Thyroid gland (tissue), 4 donors: ENCODE results near the gene EGFR. TPM values are rescaled to one million over a fixed set of nuclear protein-coding genes. Genes with fewer than 3 reads are reported as not detected.

ENCODE experiments used
- DNase-seq, 2 donors: peaks; one replicate each; pipeline ENCODE4 v3.0.0-alpha.2; 2019
- H3K27ac ChIP-seq, 3 donors: fragments of 200-600 bp; sonication (generic); 1 replicate in 2 of 3; 2 replicates in 1 of 3; pipeline ENCODE4 v1.5.1; 2016 to 2019; ENCODE audit warnings: mild to moderate bottlenecking in 1 of 3, moderate library complexity in 1 of 3
- H3K27me3 ChIP-seq: fragments of 200-600 bp; sonication (generic); one replicate; pipeline ENCODE4 v1.5.1; 2019
- H3K36me3 ChIP-seq, 2 donors: fragments of 200-600 bp; sonication (generic); one replicate each; pipeline ENCODE4 v1.5.1; 2016 to 2019
- H3K4me1 ChIP-seq, 2 donors: fragments of 200-600 bp; sonication (generic); one replicate each; pipeline ENCODE4 v1.5.1; 2017 to 2019
- H3K4me3 ChIP-seq, 3 donors: fragments of 200-600 bp; sonication (generic); replicated peaks in 1 of 3; 1 replicate in 2 of 3; 2 replicates in 1 of 3; pipeline ENCODE4 v1.5.1; 2016; ENCODE audit warnings: mild to moderate bottlenecking in 1 of 3
- H3K9me3 ChIP-seq: fragments of 200-600 bp; sonication (generic); one replicate; pipeline ENCODE4 v1.5.1; 2017
- POLR2A ChIP-seq, 2 donors: fragments of 450-650 bp; IDR thresholded peaks; one replicate each; pipeline ENCODE4 v1.6.1; 2017; ENCODE audit warnings: antibody characterized with exemption in 2 of 2, mild to moderate bottlenecking in 2 of 2, moderate library complexity in 1 of 2
- WGBS, 2 donors: methylation state at CpG; one replicate each; pipeline ENCODE4 v1.1.5; 2017; 5-methylcytosine and 5-hydroxymethylcytosine counted together
- intact Hi-C: fragments of 100-400 bp; cut with DNase I; formaldehyde crosslinking; loops from one replicate; pipeline ENCODE4 v1.15.1; 2023
- total RNA-seq, 4 donors: library from RNA; depleted of rRNA; stranded (reverse); fragments of >200 nt; gene quantifications; one replicate each; pipeline ENCODE4 v1.2.3, GENCODE V29; 2016
- TF ChIP-seq, protein P1 (sequence below), 6 experiments: fragments of 200-600 bp in 3 of 6; fragments of 450-650 bp in 3 of 6; sonication (generic) in 3 of 6; IDR thresholded peaks; one replicate each; pipeline ENCODE4 v1.5.1; 2016 to 2019; ENCODE audit warnings: antibody characterized with exemption in 6 of 6, mild to moderate bottlenecking in 2 of 6, inconsistent platforms in 1 of 6, moderate library complexity in 1 of 6

Gene EGFR
- total RNA-seq, 4 donors from 2014 or later = 57.5 to 96.2 (median 84.7) TPM

DNA sequence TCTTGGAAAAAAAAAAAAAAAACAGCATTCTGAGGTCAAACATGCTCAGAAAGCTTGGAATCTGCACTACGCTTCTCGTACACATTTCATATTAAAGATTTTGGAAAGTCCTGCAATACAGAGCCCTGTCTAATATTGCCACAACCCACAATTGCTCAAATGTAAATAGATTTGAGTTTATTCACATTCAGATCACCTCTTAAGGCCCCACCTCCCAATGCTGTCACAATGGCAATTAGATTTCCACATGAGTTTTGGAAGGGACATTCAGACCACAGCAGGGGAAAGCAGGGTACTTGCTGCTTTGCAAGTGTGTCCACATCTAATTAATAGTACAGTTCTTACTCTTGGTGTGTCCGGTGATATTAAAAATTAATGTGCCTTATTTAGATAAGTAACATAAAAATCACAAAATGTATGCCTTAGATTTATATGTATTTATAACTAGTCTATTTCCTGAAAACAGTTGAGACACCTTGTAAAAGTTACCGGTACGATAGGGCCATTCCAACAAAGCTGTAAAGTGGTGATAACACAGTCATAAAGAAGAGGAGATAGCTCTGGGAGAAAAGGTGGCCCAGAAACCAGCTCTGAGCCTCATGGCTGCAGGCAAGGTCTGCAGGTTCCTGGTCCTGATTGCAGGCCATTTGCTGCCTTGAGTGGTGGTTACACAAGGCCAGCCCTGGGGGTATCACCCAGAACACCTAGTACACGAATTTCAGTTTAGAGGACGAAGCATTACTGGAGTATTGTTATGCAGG, 27.9 kb downstream of the EGFR start:
- TF ChIP-seq POLR2A (IDR thresholded peaks at IDR 0.05) = no peak
- TF ChIP-seq, protein P1, sequence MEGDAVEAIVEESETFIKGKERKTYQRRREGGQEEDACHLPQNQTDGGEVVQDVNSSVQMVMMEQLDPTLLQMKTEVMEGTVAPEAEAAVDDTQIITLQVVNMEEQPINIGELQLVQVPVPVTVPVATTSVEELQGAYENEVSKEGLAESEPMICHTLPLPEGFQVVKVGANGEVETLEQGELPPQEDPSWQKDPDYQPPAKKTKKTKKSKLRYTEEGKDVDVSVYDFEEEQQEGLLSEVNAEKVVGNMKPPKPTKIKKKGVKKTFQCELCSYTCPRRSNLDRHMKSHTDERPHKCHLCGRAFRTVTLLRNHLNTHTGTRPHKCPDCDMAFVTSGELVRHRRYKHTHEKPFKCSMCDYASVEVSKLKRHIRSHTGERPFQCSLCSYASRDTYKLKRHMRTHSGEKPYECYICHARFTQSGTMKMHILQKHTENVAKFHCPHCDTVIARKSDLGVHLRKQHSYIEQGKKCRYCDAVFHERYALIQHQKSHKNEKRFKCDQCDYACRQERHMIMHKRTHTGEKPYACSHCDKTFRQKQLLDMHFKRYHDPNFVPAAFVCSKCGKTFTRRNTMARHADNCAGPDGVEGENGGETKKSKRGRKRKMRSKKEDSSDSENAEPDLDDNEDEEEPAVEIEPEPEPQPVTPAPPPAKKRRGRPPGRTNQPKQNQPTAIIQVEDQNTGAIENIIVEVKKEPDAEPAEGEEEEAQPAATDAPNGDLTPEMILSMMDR (IDR thresholded peaks at IDR 0.05) = no peak
- WGBS, 2 donors = 93 to 95% methylated on average over 7 of the region's 7 CpGs
- Histone ChIP-seq H3K27ac (no peak overlapping the region), H3K4me3 (no peak overlapping the region), H3K9me3 (no peaks in the 10 kb centered on the region), H3K4me1 (peaks cover 32 to 33% of the 10 kb centered on the region in 2 donors), H3K36me3 (no peaks in the 10 kb centered on the region), H3K27me3 (no peaks in the 10 kb centered on the region)
- DNase-seq = no peak
- intact Hi-C loops = no loop called here

DNA sequence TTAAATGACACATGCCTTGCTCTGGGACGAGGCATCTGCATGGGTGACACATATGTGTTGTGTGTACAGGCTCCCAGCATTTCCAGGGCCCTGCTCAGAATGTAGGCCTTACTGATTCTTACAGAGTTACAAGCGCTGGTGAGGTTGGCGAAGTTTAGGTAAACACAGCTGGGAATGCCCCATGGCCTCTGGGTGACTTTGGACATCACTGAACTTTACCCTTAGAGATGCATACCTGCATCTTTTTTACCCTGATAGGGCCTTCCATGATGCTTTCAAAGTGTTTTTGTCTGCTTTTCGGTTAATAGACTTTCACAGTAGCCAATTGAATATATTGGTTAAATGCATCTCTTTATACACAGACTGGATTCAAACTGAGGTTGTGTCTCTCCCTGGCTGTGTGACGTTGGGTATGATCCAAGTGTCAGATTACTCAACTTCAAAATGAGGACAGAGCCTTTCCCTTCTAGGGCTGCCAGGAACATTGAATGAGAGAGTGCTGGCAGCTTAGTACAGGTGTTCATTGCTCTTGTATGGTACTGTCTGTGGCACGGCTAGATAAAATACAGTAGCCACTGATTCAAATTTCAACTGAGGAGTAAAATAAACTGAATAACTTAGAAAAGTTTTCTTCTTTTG, 29.5 kb downstream of the EGFR start:
- peak; percentile 41 to 56 for DNase-seq
- Histone ChIP-seq H3K36me3 (no peaks in the 10 kb centered on the region), H3K9me3 (no peaks in the 10 kb centered on the region), H3K27ac (no peak overlapping the region), H3K4me3 (no peak overlapping the region), H3K27me3 (no peaks in the 10 kb centered on the region), H3K4me1 (peaks cover 26 to 30% of the 10 kb centered on the region in 2 donors)
- WGBS, 2 donors = 65 to 66% methylated on average over 6 of the region's 6 CpGs
- intact Hi-C loops = no loop called here
- TF ChIP-seq POLR2A (IDR thresholded peaks at IDR 0.05) = no peak
- TF ChIP-seq, protein P1 (IDR thresholded peaks at IDR 0.05) = no peak

DNA sequence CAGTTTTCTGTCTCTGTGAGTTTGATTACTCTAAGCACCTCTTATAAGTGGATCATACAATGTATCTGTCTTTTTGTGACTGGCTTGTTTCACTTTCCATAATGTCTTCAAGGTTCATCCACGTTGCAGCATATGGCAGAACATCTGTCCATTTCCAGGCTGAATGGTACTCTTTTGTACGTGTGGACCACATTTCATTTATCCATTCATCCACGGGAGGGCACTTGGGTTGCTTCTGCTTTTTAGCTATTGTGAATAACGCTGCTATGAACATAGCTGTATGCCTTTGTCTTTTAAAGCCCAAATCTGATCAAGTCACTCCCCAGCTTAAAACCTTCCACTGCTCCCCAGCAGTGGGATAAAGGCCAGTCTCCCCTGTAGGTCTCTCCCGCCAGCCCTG, 31.5 kb downstream of the EGFR start:
- intact Hi-C loops = no loop called here
- TF ChIP-seq POLR2A (IDR thresholded peaks at IDR 0.05) = no peak
- TF ChIP-seq, protein P1 (IDR thresholded peaks at IDR 0.05) = no peak

DNA sequence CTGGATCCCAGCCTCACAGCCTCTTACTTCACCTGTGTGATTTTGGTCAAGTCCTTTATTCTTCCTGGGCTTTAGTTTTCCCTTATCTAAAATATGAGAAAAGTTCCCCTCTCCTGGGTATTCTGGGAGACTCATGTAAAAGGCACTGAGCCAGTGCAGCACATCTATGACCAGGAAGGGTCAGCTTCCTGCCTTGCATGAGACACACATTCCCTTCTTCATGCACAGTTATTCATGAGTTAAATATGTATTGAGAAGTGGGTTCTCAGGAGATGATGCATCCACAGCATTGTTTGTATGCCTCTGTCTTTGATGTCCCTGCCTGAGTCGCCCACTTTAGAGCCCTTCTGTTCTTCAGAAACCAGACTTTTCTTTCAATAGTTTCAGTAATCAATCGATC, 33.3 kb downstream of the EGFR start:
- H3K4me1 ChIP-seq = peaks cover 9 to 10% of the 10 kb centered on the region in 2 donors
- H3K36me3 ChIP-seq = no peaks in the 10 kb centered on the region
- no peak for DNase-seq
- H3K9me3 ChIP-seq = no peaks in the 10 kb centered on the region
- TF ChIP-seq, protein P1 (IDR thresholded peaks at IDR 0.05) = no peak
- no peak for TF ChIP-seq POLR2A (IDR thresholded peaks at IDR 0.05)
- H3K4me3 ChIP-seq = no peak overlapping the region
- intact Hi-C loops = no loop called here
- H3K27me3 ChIP-seq = no peaks in the 10 kb centered on the region
- WGBS, 2 donors = 92 to 96% methylated on average over 2 of the region's 2 CpGs
- H3K27ac ChIP-seq = no peak overlapping the region

More for the DNA sequence above, 31.5 kb downstream of the EGFR start:
- no peak overlapping the region for H3K27ac ChIP-seq
- 88 to 89% methylated on average over 5 of the region's 5 CpGs for WGBS, 2 donors
- no peaks in the 10 kb centered on the region for H3K9me3 ChIP-seq
- no peak for DNase-seq
- H3K27me3 ChIP-seq = no peaks in the 10 kb centered on the region
- H3K4me3 ChIP-seq = no peak overlapping the region
- no peaks in the 10 kb centered on the region for H3K36me3 ChIP-seq
- peaks cover 9 to 12% of the 10 kb centered on the region in 2 donors for H3K4me1 ChIP-seq
